ENCODE measurements around the gene TRIO.

The TRIO gene

GRCh38 chr5:14332038-14332631 lies 189.0 kb downstream of the TRIO start:
- Histone ChIP-seq H3K9me3 (ENCODE audit: control insufficient read depth, insufficient read depth, low read depth, low read length) (no peaks in the 10 kb centered on the region), H3K4me1 (ENCODE audit: control insufficient read depth, insufficient read depth, low read length) (no peaks in the 10 kb centered on the region), H3K27ac (ENCODE audit: extremely low read depth, low read depth, low read length) (no peak overlapping the region), H3K36me3 (ENCODE audit: control insufficient read depth in 2 of 2, insufficient read depth in 1 of 2, low read length in 2 of 2) (peaks cover 23 to 75% of the 10 kb centered on the region in 2 experiments; a peak in 2 of 3 replicates), H3K4me3 (ENCODE audit: low read depth, low read length) (no peak overlapping the region)
- TF ChIP-seq TSHZ1 (tag by site-specific recombination; IDR thresholded peaks at IDR 0.05; ENCODE audit: borderline replicate concordance) (no peak), ZNF600 (tag by site-specific recombination; IDR thresholded peaks at IDR 0.05) (no peak), ZNF184 (tag by site-specific recombination; IDR thresholded peaks at IDR 0.05) (no peak), KLF7 (tag by site-specific recombination; IDR thresholded peaks at IDR 0.05; ENCODE audit: borderline replicate concordance) (no peak), ZNF707 (tag by site-specific recombination; IDR thresholded peaks at IDR 0.05) (no peak)
- POLR2A ChIA-PET: no interaction called here
- CTCF ChIA-PET: interaction anchor here (1.1 kb wide), 1 partner anchor 20 kb away, joined by 3 read pairs; no protein-coding TSS in a partner anchor

- ChIA-PET POLR2A (no interaction called here), CTCF (no interaction called here)
- Histone ChIP-seq H3K4me3 (ENCODE audit: low read depth, low read length) (no peak overlapping the region), H3K4me1 (ENCODE audit: control insufficient read depth, insufficient read depth, low read length) (no peaks in the 10 kb centered on the region), H3K9me3 (ENCODE audit: control insufficient read depth, insufficient read depth, low read depth, low read length) (no peaks in the 10 kb centered on the region), H3K36me3 (ENCODE audit: control insufficient read depth in 2 of 2, insufficient read depth in 1 of 2, low read length in 2 of 2) (peaks cover 24 to 81% of the 10 kb centered on the region in 2 experiments; a peak in 2 of 3 replicates), H3K27ac (ENCODE audit: extremely low read depth, low read depth, low read length) (no peak overlapping the region)
- no peak for TF ChIP-seq ZNF580 (tag by site-specific recombination; IDR thresholded peaks at IDR 0.05)
- no peak for TF ChIP-seq ZNF214 (tag by site-specific recombination; IDR thresholded peaks at IDR 0.05; ENCODE audit: borderline replicate concordance)
- TF ChIP-seq ZNF473 (tag by site-specific recombination; IDR thresholded peaks at IDR 0.05): no peak
- no peak for TF ChIP-seq ZNF211 (tag by site-specific recombination; IDR thresholded peaks at IDR 0.05; ENCODE audit: low read depth)
- no peak for TF ChIP-seq ZNF23 (tag by site-specific recombination; IDR thresholded peaks at IDR 0.05; ENCODE audit: borderline replicate concordance)
- no peak for TF ChIP-seq ZNF544 (tag by site-specific recombination; IDR thresholded peaks at IDR 0.05)
These were observed 189.6 kb downstream of the TRIO start for GRCh38 chr5:14332746-14333145.

GRCh38 chr5:14337593-14337992 lies 194.5 kb downstream of the TRIO start:
- no peak overlapping the region for H3K27ac ChIP-seq (ENCODE audit: extremely low read depth, low read depth, low read length)
- H3K4me3 ChIP-seq (ENCODE audit: low read depth, low read length): no peak overlapping the region
- no peaks in the 10 kb centered on the region for H3K9me3 ChIP-seq (ENCODE audit: control insufficient read depth, insufficient read depth, low read depth, low read length)
- TF ChIP-seq ZNF37A (tag by site-specific recombination; IDR thresholded peaks at IDR 0.05) (no peak), KLF1 (tag by site-specific recombination; IDR thresholded peaks at IDR 0.05) (no peak), SCRT1 (tag by site-specific recombination; IDR thresholded peaks at IDR 0.05; ENCODE audit: borderline replicate concordance) (no peak), ZNF433 (tag by site-specific recombination; IDR thresholded peaks at IDR 0.05; ENCODE audit: low read depth) (no peak)
- no peaks in the 10 kb centered on the region for H3K4me1 ChIP-seq (ENCODE audit: control insufficient read depth, insufficient read depth, low read length)
- H3K36me3 ChIP-seq (ENCODE audit: control insufficient read depth in 2 of 2, insufficient read depth in 1 of 2, low read length in 2 of 2): peaks cover 23 to 76% of the 10 kb centered on the region in 2 experiments
- POLR2A ChIA-PET: no interaction called here
- CTCF ChIA-PET: interaction anchor here (0.7 to 1.6 kb wide), 4 partner anchors 13 to 311 kb away, joined by 3 to 11 read pairs (median 3); no protein-coding TSS in a partner anchor
